ENCODE data around the gene CALU.

- TF ChIP-seq EZH2phosphoT487 (IDR thresholded peaks at IDR 0.05; ENCODE audit: borderline replicate concordance, low read length) = no peak
- TF ChIP-seq CTCF (conservative IDR thresholded peaks at IDR 0.05; ENCODE audit: low read depth, low read length) = no peak
- no peak for TF ChIP-seq EZH2 (IDR thresholded peaks at IDR 0.05; ENCODE audit: low read length, unreplicated experiment)
Observed at GRCh38 chr7:128796327-128796726, 57.2 kb downstream of the CALU start.

Data from PC-3 (cell line).